ACC112 (cell line): ENCODE measurements around the gene CCL26.
"Not testable (repeated sequence)": the region's sequence is repeated elsewhere in the genome, so short reads cannot be mapped to it uniquely, and the experiment has no call there.

Source experiments
- H2AFZ ChIP-seq: fragments of 200-600 bp; sonication (generic); one replicate; pipeline ENCODE4 v1.6.0; 2017; ENCODE audit warnings: antibody characterized with exemption, low read length; ENCODE audit not compliant: unreplicated experiment
- H3K27ac ChIP-seq: fragments of 200-600 bp; sonication (generic); 2 replicates; pipeline ENCODE4 v1.5.1; 2014; ENCODE audit warnings: low read depth, mild to moderate bottlenecking, antibody characterized with exemption, low read length, moderate library complexity
- H3K27me3 ChIP-seq: fragments of 200-600 bp; sonication (generic); 2 replicates; pipeline ENCODE4 v1.6.1; 2014; ENCODE audit warnings: mild to moderate bottlenecking, antibody characterized with exemption, low read length, moderate library complexity, mixed read lengths; ENCODE audit not compliant: insufficient read depth
- H3K36me3 ChIP-seq: fragments of 200-600 bp; sonication (generic); 2 replicates; pipeline ENCODE4 v1.6.1; 2016; ENCODE audit warnings: mild to moderate bottlenecking, antibody characterized with exemption, low read length, moderate library complexity, mixed read lengths; ENCODE audit not compliant: insufficient read depth
- H3K4me1 ChIP-seq: fragments of 200-600 bp; sonication (generic); one replicate; pipeline ENCODE4 v1.6.1; 2016; ENCODE audit warnings: low read length, mixed read lengths; ENCODE audit not compliant: insufficient read depth, unreplicated experiment, control insufficient read depth
- H3K4me3 ChIP-seq: fragments of 200-600 bp; sonication (generic); 2 replicates; pipeline ENCODE4 v1.5.1; 2014; ENCODE audit warnings: mild to moderate bottlenecking, low read depth, low read length
- H3K79me2 ChIP-seq: fragments of 200-600 bp; sonication (generic); one replicate; pipeline ENCODE4 v1.6.0; 2016; ENCODE audit warnings: low read length; ENCODE audit not compliant: control insufficient read depth, unreplicated experiment, insufficient read depth

CCL26 gene

DNA sequence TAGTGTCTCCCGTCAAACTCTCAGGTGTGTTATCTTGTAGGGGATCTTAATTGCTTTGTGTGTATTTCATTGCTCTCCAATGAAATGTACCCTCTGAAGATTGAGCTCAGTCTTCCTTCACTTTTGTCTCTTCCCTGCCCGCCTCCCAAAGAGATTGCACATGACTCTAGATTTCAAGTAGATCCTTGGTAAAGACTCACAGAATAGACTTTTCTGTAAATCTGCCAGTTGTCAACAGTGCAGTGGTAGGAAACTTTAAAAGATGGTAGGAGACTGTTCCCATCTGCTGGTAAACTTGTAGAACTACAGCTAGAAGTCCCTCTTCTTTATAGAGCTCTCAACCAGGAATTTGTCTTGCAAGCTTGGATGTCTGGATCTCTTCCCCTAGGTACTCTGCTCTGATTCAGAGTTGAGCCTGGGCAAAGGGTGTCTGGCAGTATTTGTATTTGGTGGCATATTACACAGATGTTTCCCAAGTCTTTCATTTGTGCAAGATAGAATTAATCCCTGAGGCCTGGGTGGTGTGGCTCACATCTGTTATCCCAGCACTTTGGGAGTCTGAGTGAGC lies 9.6 kb downstream of the CCL26 start:
- Histone ChIP-seq H3K27ac (no peak overlapping the region), H2AFZ (no peak overlapping the region)

DNA sequence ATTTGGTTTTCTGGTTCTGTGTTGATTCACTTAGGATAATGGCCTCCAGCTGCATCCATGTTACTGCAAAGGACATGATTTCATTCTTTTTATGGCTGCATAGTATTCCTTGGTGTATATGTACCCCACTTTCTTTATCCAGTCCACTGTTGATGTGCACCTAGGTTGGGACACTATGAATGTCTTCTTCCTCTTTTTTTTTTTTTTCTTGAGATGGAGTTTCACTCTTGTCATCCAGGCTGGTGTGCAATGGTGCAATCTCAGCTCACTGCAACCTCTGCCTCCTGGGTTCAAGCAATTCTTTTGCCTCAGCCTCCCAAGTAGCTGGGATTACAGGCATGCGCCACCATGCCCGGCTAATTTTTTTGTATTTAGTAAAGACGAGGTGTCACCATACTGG lies 10.2 kb downstream of the CCL26 start:
- H3K4me3 ChIP-seq, H2AFZ ChIP-seq, H3K79me2 ChIP-seq, H3K4me1 ChIP-seq, H3K36me3 ChIP-seq, H3K27ac ChIP-seq, H3K27me3 ChIP-seq: not testable (repeated sequence)

More for the DNA sequence above, 9.6 kb downstream of the CCL26 start:
- Histone ChIP-seq H3K27me3 (no peaks in the 10 kb centered on the region), H3K4me1 (no peaks in the 10 kb centered on the region), H3K4me3 (no peak overlapping the region), H3K79me2 (no peaks in the 10 kb centered on the region), H3K36me3 (no peaks in the 10 kb centered on the region)

GRCh38 chr7:75758491-75758890 lies 13.5 kb downstream of the CCL26 start:
- H3K36me3 ChIP-seq: no peaks in the 10 kb centered on the region
- H3K4me1 ChIP-seq: no peaks in the 10 kb centered on the region
- H3K27ac ChIP-seq: no peak overlapping the region
- no peaks in the 10 kb centered on the region for H3K79me2 ChIP-seq
- H2AFZ ChIP-seq: no peak overlapping the region
- no peak overlapping the region for H3K4me3 ChIP-seq
- no peaks in the 10 kb centered on the region for H3K27me3 ChIP-seq

- H3K36me3 ChIP-seq: no peaks in the 10 kb centered on the region
- no peaks in the 10 kb centered on the region for H3K27me3 ChIP-seq
- H3K27ac ChIP-seq: no peak overlapping the region
- H2AFZ ChIP-seq: no peak overlapping the region
- no peak overlapping the region for H3K4me3 ChIP-seq
- H3K4me1 ChIP-seq: no peaks in the 10 kb centered on the region
- H3K79me2 ChIP-seq: no peaks in the 10 kb centered on the region
Measured at GRCh38 chr7:75757860-75758259, 14.2 kb downstream of the CCL26 start.

GRCh38 chr7:75756991-75757676 lies 14.9 kb downstream of the CCL26 start:
- Histone ChIP-seq H2AFZ (no peak overlapping the region), H3K4me1 (no peaks in the 10 kb centered on the region), H3K27me3 (no peaks in the 10 kb centered on the region), H3K79me2 (no peaks in the 10 kb centered on the region), H3K36me3 (no peaks in the 10 kb centered on the region), H3K27ac (no peak overlapping the region), H3K4me3 (no peak overlapping the region)

DNA sequence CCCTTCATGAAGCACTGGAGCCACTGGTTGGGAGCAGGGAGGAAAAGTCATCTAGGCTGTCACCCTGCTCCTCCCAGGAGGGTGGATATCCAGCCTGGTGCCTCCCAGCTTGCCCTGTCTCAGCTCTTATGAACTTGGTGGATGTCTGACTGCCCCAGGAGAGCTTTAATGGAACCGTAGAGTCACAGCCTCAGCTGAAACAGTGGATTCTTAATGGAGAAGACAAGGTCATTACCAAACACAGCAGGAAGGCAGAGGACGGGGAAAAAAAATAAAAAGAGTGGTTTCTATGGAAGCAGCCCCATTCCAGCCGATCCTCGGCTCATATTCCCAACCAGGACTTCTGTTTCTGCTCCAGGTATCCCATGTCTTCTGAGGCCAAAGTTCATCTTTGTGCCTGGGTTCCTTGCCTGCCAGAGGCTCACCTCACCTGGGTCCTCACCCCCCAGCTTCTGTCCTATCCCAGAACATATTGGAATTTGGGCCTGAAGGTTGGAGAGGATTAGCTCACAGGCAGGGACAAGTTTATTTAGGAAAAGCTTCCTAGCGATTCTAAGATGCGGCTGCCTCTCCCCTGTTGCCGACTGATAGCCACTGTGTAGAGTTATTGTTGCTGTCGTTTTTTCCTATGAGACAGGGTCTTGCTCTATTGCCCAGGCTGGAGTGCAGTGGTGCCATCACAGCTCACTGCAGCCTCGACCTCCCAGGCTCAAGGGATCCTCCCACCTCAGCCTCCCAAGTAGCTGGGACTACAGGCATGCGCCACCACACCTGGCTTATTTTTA lies 15.6 kb downstream of the CCL26 start:
- Histone ChIP-seq H3K4me1 (no peaks in the 10 kb centered on the region), H3K27me3 (no peaks in the 10 kb centered on the region), H3K27ac (no peak overlapping the region), H3K36me3 (no peaks in the 10 kb centered on the region), H3K4me3 (no peak overlapping the region), H2AFZ (no peak overlapping the region), H3K79me2 (no peaks in the 10 kb centered on the region)

GRCh38 chr7:75743455-75743859 lies 28.6 kb downstream of the CCL26 start:
- H3K27ac ChIP-seq: no peak overlapping the region
- H3K27me3 ChIP-seq: no peaks in the 10 kb centered on the region
- H3K4me1 ChIP-seq: peaks cover 3% of the 10 kb centered on the region
- no peak overlapping the region for H2AFZ ChIP-seq
- H3K36me3 ChIP-seq: no peaks in the 10 kb centered on the region
- no peak overlapping the region for H3K4me3 ChIP-seq
- no peaks in the 10 kb centered on the region for H3K79me2 ChIP-seq

DNA sequence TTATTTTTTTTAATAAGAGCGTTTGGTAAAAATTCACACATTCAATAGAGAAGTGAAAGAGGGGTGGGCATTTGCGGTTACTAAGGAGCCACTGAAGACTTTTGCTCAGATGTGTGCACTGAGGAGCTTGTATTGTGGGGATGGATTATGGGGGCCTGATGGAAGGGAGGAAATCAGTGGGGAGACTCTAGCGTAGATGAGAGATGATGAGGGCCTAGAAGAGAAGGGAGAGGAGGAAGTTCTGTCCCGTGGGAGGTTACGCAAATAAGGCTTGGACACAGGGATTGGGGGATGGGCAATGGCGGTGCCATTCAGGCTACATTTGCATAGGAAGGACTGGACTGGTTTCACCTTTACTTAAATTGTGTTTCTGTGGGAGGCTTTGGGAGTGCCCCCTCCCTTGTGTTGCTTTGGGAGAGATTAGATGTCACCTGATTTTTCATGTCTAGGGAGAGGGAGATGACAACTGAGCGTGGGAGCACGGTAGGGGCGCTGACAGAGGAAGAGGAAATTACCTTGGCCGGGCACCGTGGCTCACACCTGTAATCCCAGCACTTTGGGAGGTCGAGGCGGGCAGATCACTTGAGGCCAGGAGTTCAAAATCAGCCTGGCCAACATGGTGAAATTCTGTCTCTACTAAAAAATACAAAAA lies 31.0 kb downstream of the CCL26 start:
- Histone ChIP-seq H3K36me3 (no peaks in the 10 kb centered on the region), H3K27me3 (no peaks in the 10 kb centered on the region), H3K79me2 (no peaks in the 10 kb centered on the region), H2AFZ (no peak overlapping the region), H3K4me3 (no peak overlapping the region), H3K27ac (no peak overlapping the region), H3K4me1 (peaks cover 3% of the 10 kb centered on the region)

GRCh38 chr7:75739796-75740672 lies 32.0 kb downstream of the CCL26 start:
- peak overlapping the region; percentile 60 for H3K27ac ChIP-seq
- no peaks in the 10 kb centered on the region for H3K27me3 ChIP-seq
- H3K4me3 ChIP-seq: peak overlapping the region; percentile 84
- H3K79me2 ChIP-seq: peaks cover 1% of the 10 kb centered on the region
- H3K36me3 ChIP-seq: no peaks in the 10 kb centered on the region
- peaks cover 4% of the 10 kb centered on the region for H3K4me1 ChIP-seq
- peak overlapping the region; percentile 90 for H2AFZ ChIP-seq
